HCT116 (cell line): ENCODE measurements around the gene DPP4. TPM values are rescaled to one million over a fixed set of nuclear protein-coding genes. Genes with fewer than 3 reads are reported as not detected.

Experiments
- ATAC-seq: fragments of 200-7000 bp; cut with Tn5 transposase; 2 replicates; pipeline ENCODE4 v1.9.1; 2020; ENCODE audit warnings: mild to moderate bottlenecking, moderate library complexity
- BruUV-seq: library from RNA; stranded (reverse); fragments of 400-500 nt; replicated peaks from 2 replicates; lab custom pipeline; 2021; lab: Mats Ljungman, UMichigan
- CTCF ChIA-PET: fragments of 300-600 bp; sonication (Branson Sonifier 250); formaldehyde crosslinking; loops from one replicate; lab custom pipeline; 2021; ENCODE audit warnings: antibody characterized with exemption; lab: Charles Lee
- POLR2A ChIA-PET: fragments of 300-600, 350-600 bp; sonication (Branson Sonifier 250); formaldehyde crosslinking; loops from one replicate; lab custom pipeline; 2021; ENCODE audit warnings: antibody characterized with exemption; lab: Charles Lee
- RAD21 ChIA-PET, 2 experiments: fragments of 300-600 bp; sonication (Branson Sonifier 250); formaldehyde crosslinking; loops; one replicate each; lab custom pipeline; 2023; ENCODE audit warnings: low total read pairs in 2 of 2; ENCODE audit not compliant: uncharacterized antibody in 2 of 2, unreplicated experiment in 2 of 2, low non-redundant PET in 1 of 2; lab: Charles Lee
- DNase-seq: peaks from one replicate; pipeline ENCODE4 v3.0.0-alpha.2; 2010; ENCODE audit warnings: low read depth, low spot score
- H2AFZ ChIP-seq: fragments of 200-600 bp; shearing (Covaris generic), sonication (generic); 2 replicates; pipeline ENCODE4 v1.6.1; 2017; ENCODE audit warnings: low read depth, mixed run types, mixed read lengths, antibody characterized with exemption, low read length; ENCODE audit not compliant: poor library complexity, severe bottlenecking
- H3K27ac ChIP-seq: 2 replicates; pipeline ENCODE4 v1.5.1; 2012; ENCODE audit warnings: low read depth, low read length
- H3K27me3 ChIP-seq: fragments of 200-600 bp; sonication (generic); 2 replicates; pipeline ENCODE4 v1.6.1; 2016; ENCODE audit warnings: mixed run types, low read length, mixed read lengths; ENCODE audit not compliant: insufficient read depth
- H3K36me3 ChIP-seq, 2 experiments: fragments of 200-500 bp in 1 of 2; fragments of 200-600 bp in 1 of 2; sonication (Bioruptor generic) in 1 of 2; sonication (generic) in 1 of 2; 2 replicates each; pipeline versions ENCODE4 v1.5.1 to v1.6.1; 2014 to 2016; ENCODE audit warnings: low read length in 2 of 2, inconsistent platforms in 1 of 2, mixed read lengths in 1 of 2, mixed run types in 1 of 2; ENCODE audit not compliant: insufficient read depth in 2 of 2, control insufficient read depth in 1 of 2
- H3K4me1 ChIP-seq, 2 experiments: fragments of 200-600 bp in 1 of 2; sonication (generic) in 1 of 2; 2 replicates each; pipeline versions ENCODE4 v1.5.1 to v1.6.1; 2012 to 2017; ENCODE audit warnings: low read length in 2 of 2, inconsistent platforms in 1 of 2, mild to moderate bottlenecking in 1 of 2, mixed read lengths in 1 of 2, mixed run types in 1 of 2, moderate library complexity in 1 of 2; ENCODE audit not compliant: insufficient read depth in 2 of 2, control insufficient read depth in 1 of 2
- H3K4me2 ChIP-seq: fragments of 200-600 bp; sonication (generic); 2 replicates; pipeline ENCODE4 v1.6.1; 2017; ENCODE audit warnings: mixed run types, low read length, mixed read lengths
- H3K4me3 ChIP-seq, 2 experiments: fragments of 200-600 bp in 1 of 2; sonication (generic) in 1 of 2; replicated peaks in 1 of 2; 2 replicates each; pipeline ENCODE4 v1.5.1; 2011 to 2016; ENCODE audit warnings: low read length in 2 of 2, control low read depth in 1 of 2, low read depth in 1 of 2, mild to moderate bottlenecking in 1 of 2, mixed read lengths in 1 of 2, mixed run types in 1 of 2
- H3K79me2 ChIP-seq: fragments of 200-600 bp; sonication (generic); 2 replicates; pipeline ENCODE4 v1.6.1; 2017; ENCODE audit warnings: mild to moderate bottlenecking, mixed run types, low read length, moderate library complexity, mixed read lengths; ENCODE audit not compliant: insufficient read depth
- H3K9ac ChIP-seq: fragments of 200-600 bp; sonication (generic); 2 replicates; pipeline ENCODE4 v1.6.1; 2016; ENCODE audit warnings: low read length, mixed read lengths
- H3K9me2 ChIP-seq: fragments of 200-600 bp; sonication (generic), shearing (Covaris generic); 2 replicates; pipeline ENCODE4 v1.6.1; 2017; ENCODE audit warnings: mixed run types, mild to moderate bottlenecking, moderate library complexity; ENCODE audit not compliant: insufficient read depth
- H3K9me3 ChIP-seq, 2 experiments: fragments of 200-500 bp in 1 of 2; fragments of 200-600 bp in 1 of 2; sonication (Bioruptor generic) in 1 of 2; sonication (generic) in 1 of 2; 2 replicates each; pipeline ENCODE4 v1.6.1; 2014 to 2017; ENCODE audit warnings: low read length in 2 of 2, mixed read lengths in 2 of 2, inconsistent platforms in 1 of 2, low read depth in 1 of 2, mild to moderate bottlenecking in 1 of 2, mixed run types in 1 of 2, moderate library complexity in 1 of 2; ENCODE audit not compliant: control insufficient read depth in 1 of 2, insufficient read depth in 1 of 2
- H4K20me1 ChIP-seq: fragments of 200-600 bp; sonication (generic), shearing (Covaris generic); 2 replicates; pipeline ENCODE4 v1.6.1; 2017; ENCODE audit warnings: mixed run types, mild to moderate bottlenecking, moderate library complexity; ENCODE audit not compliant: insufficient read depth
- ATF3 ChIP-seq: IDR thresholded peaks from 2 replicates; pipeline ENCODE4 v1.6.1; 2012
- CTCF ChIP-seq, 3 experiments: fragments of 200-600 bp in 1 of 3; sonication (generic) in 1 of 3; IDR thresholded peaks in 2 of 3; conservative IDR thresholded peaks in 1 of 3; 2 replicates each; pipeline ENCODE4 v1.5.1; 2012 to 2017; ENCODE audit warnings: low read depth in 2 of 3, low read length in 2 of 3, antibody characterized with exemption in 1 of 3, borderline replicate concordance in 1 of 3, control low read depth in 1 of 3, mild to moderate bottlenecking in 1 of 3, mixed read lengths in 1 of 3, mixed run types in 1 of 3, moderate library complexity in 1 of 3; ENCODE audit not compliant: insufficient read depth in 1 of 3
- ELF1 ChIP-seq: IDR thresholded peaks from 2 replicates; pipeline ENCODE4 v1.6.1; 2012; ENCODE audit warnings: low read depth, borderline replicate concordance
- EZH2phosphoT487 ChIP-seq: fragments of 200-600 bp; IDR thresholded peaks from 2 replicates; pipeline ENCODE4 v1.6.1; 2018; ENCODE audit warnings: antibody characterized with exemption, borderline replicate concordance
- FOSL1 ChIP-seq: IDR thresholded peaks from 2 replicates; pipeline ENCODE4 v1.6.1; 2012; ENCODE audit warnings: low read depth
- POLR2AphosphoS5 ChIP-seq: IDR thresholded peaks from 2 replicates; pipeline ENCODE4 v1.6.1; 2011; ENCODE audit warnings: mild to moderate bottlenecking, low read depth, low read length, moderate library complexity
- REST ChIP-seq: IDR thresholded peaks from 2 replicates; pipeline ENCODE4 v1.6.1; 2012; ENCODE audit warnings: low read depth
- SP1 ChIP-seq: IDR thresholded peaks from 2 replicates; pipeline ENCODE4 v1.6.1; 2012; ENCODE audit warnings: low read depth
- TCF7L2 ChIP-seq: IDR thresholded peaks from 2 replicates; pipeline ENCODE4 v1.7.0; 2011; ENCODE audit warnings: borderline replicate concordance, inconsistent platforms; ENCODE audit not compliant: insufficient read depth, insufficient read length; ENCODE audit errors: extremely low read depth
- YY1 ChIP-seq: IDR thresholded peaks from 2 replicates; pipeline ENCODE4 v1.6.1; 2011; ENCODE audit warnings: low read length, low read depth, moderate library complexity, mild to moderate bottlenecking; ENCODE audit not compliant: insufficient replicate concordance; ENCODE audit errors: extremely low read depth
- ZFX ChIP-seq: fragments of 450-650 bp; IDR thresholded peaks from 2 replicates; pipeline ENCODE4 v1.6.1; 2017
- ZNF274 ChIP-seq: fragments of 200-500 bp; sonication (Bioruptor generic); IDR thresholded peaks from 2 replicates; pipeline ENCODE4 v1.6.1; 2014; ENCODE audit warnings: mild to moderate bottlenecking, low read depth, low read length, inconsistent platforms
- intact Hi-C: fragments of 100-400 bp; cut with micrococcal nuclease; formaldehyde crosslinking; loops from 2 replicates; pipeline ENCODE4 v1.10.0; 2022
- total RNA-seq: library from RNA; stranded (reverse); gene quantifications from one replicate; pipeline ENCODE4 v1.2.1, GENCODE V29; 2021; ENCODE audit not compliant: unreplicated experiment

DPP4 gene
- total RNA-seq, 1 experiment from 2014 or later: 3.6 TPM

- ATAC-seq (no peak), DNase-seq (no peak)
- H4K20me1 ChIP-seq: no peaks in the 10 kb centered on the region
- no peaks in the 10 kb centered on the region for H3K9me3 ChIP-seq
- intact Hi-C loops: no loop called here
- no TSS peak for BruUV-seq
- H3K4me1 ChIP-seq: no peaks in the 10 kb centered on the region
- no peak overlapping the region for H3K27ac ChIP-seq
- H3K4me3 ChIP-seq: no peak overlapping the region
- H3K9ac ChIP-seq: no peak overlapping the region
- TF ChIP-seq CTCF (IDR thresholded peaks at IDR 0.05 in 2 of 3, conservative IDR thresholded peaks at IDR 0.05 in 1 of 3; ENCODE audit: borderline replicate concordance in 1 of 3, insufficient read depth in 1 of 3, low read depth in 2 of 3, low read length in 2 of 3): no peak
- TF ChIP-seq ATF3: no peak
- no peak for TF ChIP-seq TCF7L2
- TF ChIP-seq ZNF274: no peak
- no peak for TF ChIP-seq SP1
- no peak for TF ChIP-seq ELF1
- no peak for TF ChIP-seq YY1
- no peak for TF ChIP-seq EZH2phosphoT487
- H3K9me2 ChIP-seq: no peaks in the 10 kb centered on the region
- no peaks in the 10 kb centered on the region for H3K79me2 ChIP-seq
- no peak overlapping the region for H3K4me2 ChIP-seq
- POLR2A ChIA-PET: no interaction called here
- H2AFZ ChIP-seq: no peak overlapping the region
- CTCF ChIA-PET: no interaction called here
- no peaks in the 10 kb centered on the region for H3K36me3 ChIP-seq
- no peaks in the 10 kb centered on the region for H3K27me3 ChIP-seq
- RAD21 ChIA-PET: no interaction called here
Observed at GRCh38 chr2:162043132-162043531, 30.9 kb downstream of the DPP4 start.

GRCh38 chr2:162041485-162041884 is 32.5 kb downstream of the DPP4 start:
- H2AFZ ChIP-seq: no peak overlapping the region
- H3K9ac ChIP-seq: no peak overlapping the region
- intact Hi-C loops: no loop called here
- H3K9me2 ChIP-seq: 0 out of 2 replicates have a peak, but pooled peaks cover 1% of the 10 kb centered on the region
- no peaks in the 10 kb centered on the region for H3K79me2 ChIP-seq
- H3K4me3 ChIP-seq: no peak overlapping the region
- CTCF ChIA-PET: no interaction called here
- no TSS peak for BruUV-seq
- DNase-seq (no peak), ATAC-seq (no peak)
- no peaks in the 10 kb centered on the region for H3K9me3 ChIP-seq
- POLR2A ChIA-PET: no interaction called here
- H3K36me3 ChIP-seq: no peaks in the 10 kb centered on the region
- no peak for TF ChIP-seq YY1
- TF ChIP-seq FOSL1: no peak
- no peak for TF ChIP-seq REST
- TF ChIP-seq TCF7L2: no peak
- no peak for TF ChIP-seq ZNF274
- no peak for TF ChIP-seq ATF3
- TF ChIP-seq ZFX: no peak
- TF ChIP-seq POLR2AphosphoS5: no peak
- RAD21 ChIA-PET: no interaction called here
- no peaks in the 10 kb centered on the region for H3K4me1 ChIP-seq
- H4K20me1 ChIP-seq: no peaks in the 10 kb centered on the region
- H3K27me3 ChIP-seq: no peaks in the 10 kb centered on the region
- H3K4me2 ChIP-seq: no peak overlapping the region
- no peak overlapping the region for H3K27ac ChIP-seq
